OCI-LY7 (cell line): ENCODE data around the gene RBM39. TPM values are rescaled to one million over a fixed set of nuclear protein-coding genes. Genes with fewer than 3 reads are reported as not detected.

Experiments
- BruUV-seq: library from RNA; stranded (reverse); fragments of 400-500 nt; replicated peaks from 2 replicates; lab custom pipeline; 2021; lab: Mats Ljungman, UMichigan
- CTCF ChIA-PET: fragments of 300-600 bp; sonication (Branson Sonifier 250); formaldehyde crosslinking; loops from one replicate; lab custom pipeline; 2022; ENCODE audit warnings: antibody characterized with exemption; ENCODE audit not compliant: unreplicated experiment; lab: Charles Lee
- POLR2A ChIA-PET: fragments of 300-600 bp; sonication (Branson Sonifier 250); formaldehyde crosslinking; loops from one replicate; lab custom pipeline; 2022; ENCODE audit warnings: antibody characterized with exemption; lab: Charles Lee
- DNase-seq: peaks from one replicate; pipeline ENCODE4 v3.0.0-alpha.2; 2015; ENCODE audit warnings: low spot score
- H2AFZ ChIP-seq: fragments of 200-600 bp; sonication (generic), shearing (Covaris generic); 2 replicates; pipeline ENCODE4 v1.6.1; 2014; ENCODE audit warnings: mild to moderate bottlenecking, antibody characterized with exemption, low read length, moderate library complexity
- H3K27ac ChIP-seq: fragments of 200-600 bp; sonication (generic); 2 replicates; pipeline ENCODE4 v1.5.1; 2014; ENCODE audit warnings: mixed run types, low read depth, mild to moderate bottlenecking, moderate library complexity, low read length, inconsistent platforms; ENCODE audit not compliant: poor library complexity, severe bottlenecking
- H3K36me3 ChIP-seq: fragments of 200-600 bp; sonication (generic); 2 replicates; pipeline ENCODE4 v1.6.1; 2014; ENCODE audit warnings: mild to moderate bottlenecking, antibody characterized with exemption, low read length, moderate library complexity, mixed read lengths; ENCODE audit not compliant: insufficient read depth
- H3K4me1 ChIP-seq: fragments of 200-600 bp; sonication (generic); 2 replicates; pipeline ENCODE4 v1.5.1; 2014; ENCODE audit warnings: mild to moderate bottlenecking, low read length; ENCODE audit not compliant: insufficient read depth, poor library complexity, severe bottlenecking
- H3K4me2 ChIP-seq: fragments of 200-600 bp; sonication (generic); 2 replicates; pipeline ENCODE4 v1.6.1; 2014; ENCODE audit warnings: mild to moderate bottlenecking, low read length
- H3K4me3 ChIP-seq: fragments of 200-600 bp; sonication (generic); 2 replicates; pipeline ENCODE4 v1.5.1; 2014; ENCODE audit warnings: mild to moderate bottlenecking, low read depth, low read length; ENCODE audit not compliant: poor library complexity, severe bottlenecking
- H3K79me2 ChIP-seq: fragments of 200-600 bp; sonication (generic); 2 replicates; pipeline ENCODE4 v1.6.1; 2016; ENCODE audit warnings: low read depth, mild to moderate bottlenecking, low read length, moderate library complexity, mixed read lengths; ENCODE audit not compliant: insufficient read depth
- H3K9me2 ChIP-seq: fragments of 200-600 bp; sonication (generic); 2 replicates; pipeline ENCODE4 v1.6.1; 2016; ENCODE audit warnings: mild to moderate bottlenecking, low read length, mixed read lengths; ENCODE audit not compliant: insufficient read depth
- H3K9me3 ChIP-seq: fragments of 200-600 bp; sonication (generic); 2 replicates; pipeline ENCODE4 v1.6.1; 2014; ENCODE audit warnings: mild to moderate bottlenecking, mixed run types, low read length, mixed read lengths
- H4K20me1 ChIP-seq: fragments of 200-600 bp; sonication (generic); 2 replicates; pipeline ENCODE4 v1.6.1; 2014; ENCODE audit warnings: mild to moderate bottlenecking, antibody characterized with exemption, low read length, moderate library complexity, mixed read lengths; ENCODE audit not compliant: insufficient read depth
- EZH2phosphoT487 ChIP-seq: fragments of 200-600 bp; sonication (generic); IDR thresholded peaks from 2 replicates; pipeline ENCODE4 v1.6.1; 2018; ENCODE audit warnings: low read depth, borderline replicate concordance, mild to moderate bottlenecking, mixed run types, antibody characterized with exemption, low read length, moderate library complexity, mixed read lengths
- intact Hi-C: fragments of 100-400 bp; cut with micrococcal nuclease; formaldehyde crosslinking; loops from one replicate; pipeline ENCODE4 v1.10.0; 2022; ENCODE audit not compliant: unreplicated experiment
- total RNA-seq, 2 experiments: library from RNA; depleted of rRNA in 1 of 2; stranded (reverse); fragments of >200 nt in 1 of 2; shearing (Covaris generic) in 1 of 2; gene quantifications; 2 replicates each; pipeline ENCODE4 v1.2.3, GENCODE V29; 2014 to 2022
- TF ChIP-seq, protein P1 (sequence below): fragments of 200-600 bp; sonication (generic); conservative IDR thresholded peaks from 2 replicates; pipeline ENCODE4 v1.5.1; 2014; ENCODE audit warnings: mild to moderate bottlenecking, antibody characterized with exemption, low read length, moderate library complexity, mixed read lengths

The RBM39 gene
- total RNA-seq, 2 experiments from 2014 or later: 346 to 431 TPM

DNA sequence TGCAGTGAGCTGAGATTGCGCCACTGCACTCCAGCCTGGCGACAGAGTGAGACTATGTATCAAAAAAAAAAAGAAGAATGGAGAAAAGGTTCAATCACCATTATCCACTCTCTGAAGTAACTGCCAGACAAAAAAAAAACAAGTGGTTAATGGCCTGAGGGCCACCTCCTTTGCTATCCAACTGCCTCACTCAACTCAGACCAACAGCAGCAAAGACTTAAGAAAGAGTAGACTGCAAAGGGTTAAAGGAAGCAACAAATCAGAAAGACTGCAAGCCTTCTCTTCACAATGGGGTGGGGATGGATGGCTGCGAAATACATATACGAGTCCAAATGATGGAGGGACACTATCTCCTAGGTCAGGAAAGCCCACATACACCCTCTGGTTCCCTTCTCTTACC lies 46.1 kb downstream of the RBM39 start:
- H3K27ac ChIP-seq: no peak overlapping the region
- H3K4me3 ChIP-seq: no peak overlapping the region
- no peaks in the 10 kb centered on the region for H3K9me3 ChIP-seq
- H3K36me3 ChIP-seq: peaks cover 34% of the 10 kb centered on the region
- POLR2A ChIA-PET: no interaction called here
- TF ChIP-seq EZH2phosphoT487: no peak
- TF ChIP-seq, protein P1, sequence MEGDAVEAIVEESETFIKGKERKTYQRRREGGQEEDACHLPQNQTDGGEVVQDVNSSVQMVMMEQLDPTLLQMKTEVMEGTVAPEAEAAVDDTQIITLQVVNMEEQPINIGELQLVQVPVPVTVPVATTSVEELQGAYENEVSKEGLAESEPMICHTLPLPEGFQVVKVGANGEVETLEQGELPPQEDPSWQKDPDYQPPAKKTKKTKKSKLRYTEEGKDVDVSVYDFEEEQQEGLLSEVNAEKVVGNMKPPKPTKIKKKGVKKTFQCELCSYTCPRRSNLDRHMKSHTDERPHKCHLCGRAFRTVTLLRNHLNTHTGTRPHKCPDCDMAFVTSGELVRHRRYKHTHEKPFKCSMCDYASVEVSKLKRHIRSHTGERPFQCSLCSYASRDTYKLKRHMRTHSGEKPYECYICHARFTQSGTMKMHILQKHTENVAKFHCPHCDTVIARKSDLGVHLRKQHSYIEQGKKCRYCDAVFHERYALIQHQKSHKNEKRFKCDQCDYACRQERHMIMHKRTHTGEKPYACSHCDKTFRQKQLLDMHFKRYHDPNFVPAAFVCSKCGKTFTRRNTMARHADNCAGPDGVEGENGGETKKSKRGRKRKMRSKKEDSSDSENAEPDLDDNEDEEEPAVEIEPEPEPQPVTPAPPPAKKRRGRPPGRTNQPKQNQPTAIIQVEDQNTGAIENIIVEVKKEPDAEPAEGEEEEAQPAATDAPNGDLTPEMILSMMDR: no peak
- BruUV-seq: no TSS peak
- no peaks in the 10 kb centered on the region for H3K9me2 ChIP-seq
- H3K4me2 ChIP-seq: no peak overlapping the region
- intact Hi-C loops: loop anchor here (5.0 kb wide), 3 partner anchors 79 to 234 kb away; partner anchors contain the start of gene SPAG4
- H3K4me1 ChIP-seq: peaks cover 23% of the 10 kb centered on the region
- DNase-seq: no peak
- CTCF ChIA-PET: no interaction called here
- H3K79me2 ChIP-seq: peaks cover 29% of the 10 kb centered on the region; the same call in 1 of the 2 replicates
- no peaks in the 10 kb centered on the region; the same call in 1 of the 2 replicates for H4K20me1 ChIP-seq
- H2AFZ ChIP-seq: no peak overlapping the region

DNA sequence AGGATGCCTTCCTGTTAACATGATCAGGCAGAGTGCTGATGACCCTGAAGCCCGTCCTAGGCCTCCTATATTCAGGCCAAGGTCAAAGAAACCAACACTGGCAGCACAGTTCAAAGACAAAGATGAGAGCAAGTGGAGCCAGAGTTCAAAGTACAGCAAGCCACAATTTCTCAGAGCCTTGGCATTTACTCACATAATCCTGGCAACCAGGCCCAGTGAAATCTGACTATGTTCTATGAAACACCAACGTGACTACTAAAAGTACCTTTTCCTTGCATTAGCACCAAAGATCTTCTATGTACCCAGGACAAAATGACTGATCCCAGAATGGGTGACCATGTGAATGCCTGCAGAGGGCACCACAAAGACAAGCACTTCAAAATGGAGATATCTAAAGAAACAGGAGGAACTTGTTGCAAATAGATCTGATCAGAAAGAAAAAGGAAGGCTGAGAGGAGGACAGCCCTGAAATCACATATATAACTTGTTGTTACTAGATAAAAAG lies 46.8 kb downstream of the RBM39 start:
- BruUV-seq: no TSS peak
- CTCF ChIA-PET: no interaction called here
- H3K27ac ChIP-seq: no peak overlapping the region
- H3K79me2 ChIP-seq: peaks cover 22% of the 10 kb centered on the region; the same call in 1 of the 2 replicates
- POLR2A ChIA-PET: no interaction called here
- TF ChIP-seq, protein P1: peak; percentile 42; the same call in 1 of the 2 replicates
- TF ChIP-seq EZH2phosphoT487: no peak
- no peak for DNase-seq
- intact Hi-C loops: loop anchor here (5.0 kb wide), 3 partner anchors 78 to 233 kb away; partner anchors contain the start of gene SPAG4
- no peaks in the 10 kb centered on the region for H3K9me3 ChIP-seq
- H2AFZ ChIP-seq: no peak overlapping the region
- no peaks in the 10 kb centered on the region for H3K9me2 ChIP-seq
- peaks cover 34% of the 10 kb centered on the region for H3K36me3 ChIP-seq
- no peak overlapping the region for H3K4me2 ChIP-seq
- H3K4me3 ChIP-seq: no peak overlapping the region
- no peaks in the 10 kb centered on the region; the same call in 1 of the 2 replicates for H4K20me1 ChIP-seq
- H3K4me1 ChIP-seq: peaks cover 17% of the 10 kb centered on the region

DNA sequence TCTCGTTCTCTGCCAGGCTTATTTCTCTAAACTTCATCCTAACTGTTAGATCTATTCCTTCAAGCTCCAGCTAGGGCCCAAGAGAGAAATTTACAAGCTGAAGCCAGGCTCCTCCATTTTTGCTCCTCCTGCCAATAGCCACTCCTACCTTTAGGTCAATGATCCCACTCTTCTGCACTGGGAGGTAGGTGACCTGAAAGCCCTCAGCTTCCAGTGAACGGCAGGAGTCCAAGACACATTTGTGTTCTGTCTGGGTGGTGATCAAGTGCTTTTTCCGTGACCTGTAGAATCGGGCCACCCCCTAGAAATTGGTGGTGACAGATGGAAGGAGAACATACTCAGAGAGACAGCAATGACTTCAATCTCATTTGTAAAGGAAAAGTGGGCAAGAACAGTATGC lies 51.8 kb downstream of the RBM39 start:
- no peak for DNase-seq
- H2AFZ ChIP-seq: no peak overlapping the region
- ChIA-PET CTCF (no interaction called here), POLR2A (no interaction called here)
- BruUV-seq: no TSS peak
- intact Hi-C loops: no loop called here
- H3K4me1 ChIP-seq: no peaks in the 10 kb centered on the region
- no peaks in the 10 kb centered on the region for H3K9me3 ChIP-seq
- no peak overlapping the region for H3K4me2 ChIP-seq
- no peaks in the 10 kb centered on the region for H3K9me2 ChIP-seq
- H3K79me2 ChIP-seq: no peaks in the 10 kb centered on the region
- TF ChIP-seq, protein P1: no peak
- TF ChIP-seq EZH2phosphoT487: no peak
- H3K36me3 ChIP-seq: peaks cover 46% of the 10 kb centered on the region
- H3K27ac ChIP-seq: no peak overlapping the region
- no peaks in the 10 kb centered on the region for H4K20me1 ChIP-seq
- no peak overlapping the region for H3K4me3 ChIP-seq
